ENCODE measurements around the gene ADAM12.

GRCh38 chr10:126409821-126410220 is 21.5 kb upstream of the ADAM12 start:
- no peak for TF ChIP-seq CTCF (IDR thresholded peaks at IDR 0.05; ENCODE audit: low read depth, low read length)
- no peak for TF ChIP-seq EZH2phosphoT487 (IDR thresholded peaks at IDR 0.05; ENCODE audit: low read depth)

Data from OCI-LY3 (cell line).